Spleen (tissue), 11 donors: ENCODE measurements around the gene TRAPPC14. TPM values are rescaled to one million over a fixed set of nuclear protein-coding genes. Genes with fewer than 3 reads are reported as not detected.

Experiments used
- DNase-seq: peaks from one replicate; pipeline ENCODE4 v3.0.0-alpha.2; 2020
- H3K27ac ChIP-seq, 8 donors: fragments of 200-600 bp; sonication (generic) in 7 of 8; 1 replicate in 4 of 8; 2 replicates in 4 of 8; pipeline versions ENCODE4 v1.5.0 to v1.8.0; 2016 to 2021; ENCODE audit warnings: inconsistent platforms in 4 of 8, mild to moderate bottlenecking in 4 of 8, moderate library complexity in 1 of 8
- H3K27me3 ChIP-seq, 7 donors: fragments of 200-600 bp; sonication (generic) in 6 of 7; replicated peaks in 1 of 7; 1 replicate in 4 of 7; 2 replicates in 3 of 7; pipeline versions ENCODE4 v1.5.0 to v1.8.0; 2016 to 2021; ENCODE audit warnings: inconsistent platforms in 3 of 7, mild to moderate bottlenecking in 1 of 7
- H3K36me3 ChIP-seq, 6 donors: fragments of 200-600 bp; sonication (generic) in 5 of 6; 1 replicate in 4 of 6; 2 replicates in 2 of 6; pipeline versions ENCODE4 v1.5.0 to v1.8.0; 2016 to 2021; ENCODE audit warnings: inconsistent platforms in 2 of 6
- H3K4me1 ChIP-seq, 6 donors: fragments of 200-600 bp; sonication (generic) in 5 of 6; 1 replicate in 3 of 6; 2 replicates in 3 of 6; pipeline versions ENCODE4 v1.5.0 to v1.8.0; 2016 to 2021; ENCODE audit warnings: inconsistent platforms in 3 of 6
- H3K4me3 ChIP-seq, 8 donors: fragments of 200-600 bp; sonication (generic) in 7 of 8; 1 replicate in 4 of 8; 2 replicates in 4 of 8; pipeline versions ENCODE4 v1.5.0 to v1.8.0; 2016 to 2021; ENCODE audit warnings: inconsistent platforms in 4 of 8, mild to moderate bottlenecking in 4 of 8, moderate library complexity in 2 of 8
- H3K9me3 ChIP-seq, 8 donors: fragments of 200-600 bp; sonication (generic) in 7 of 8; 1 replicate in 4 of 8; 2 replicates in 4 of 8; pipeline versions ENCODE4 v1.5.0 to v1.8.0; 2016 to 2021; ENCODE audit warnings: inconsistent platforms in 4 of 8
- CTCF ChIP-seq, 11 experiments: fragments of 200-600 bp in 7 of 11; fragments of 450-650 bp in 4 of 11; sonication (generic) in 4 of 11; IDR thresholded peaks in 8 of 11; conservative IDR thresholded peaks in 3 of 11; 1 replicate in 7 of 11; 2 replicates in 4 of 11; pipeline versions ENCODE4 v1.4.0 to v1.8.0; 2016 to 2021; ENCODE audit warnings: antibody characterized with exemption in 11 of 11, inconsistent platforms in 4 of 11, mild to moderate bottlenecking in 1 of 11
- POLR2A ChIP-seq, 3 donors: fragments of 450-650 bp; IDR thresholded peaks; one replicate each; pipeline ENCODE4 v1.5.1; 2017; ENCODE audit warnings: antibody characterized with exemption in 3 of 3, mild to moderate bottlenecking in 1 of 3
- POLR2AphosphoS5 ChIP-seq, 3 donors: sonication (generic); formaldehyde crosslinking; IDR thresholded peaks; one replicate each; pipeline ENCODE4 v1.5.1; 2017; ENCODE audit warnings: antibody characterized with exemption in 3 of 3
- WGBS, 5 donors: extraction: QIAGEN DNeasy Blood & Tissue Kit in 3 of 5; methylation state at CpG; one replicate each; pipeline versions ENCODE4 v1.1.5 to v1.1.7; 2013 to 2018; 5-methylcytosine and 5-hydroxymethylcytosine counted together
- intact Hi-C: fragments of 100-400 bp; cut with DNase I; formaldehyde crosslinking; loops from one replicate; pipeline ENCODE4 v1.15.0; 2023; ENCODE audit warnings: low total_unique reads
- polyA plus RNA-seq, 3 donors: library from polyadenylated mRNA; stranded (reverse); fragments of 200-250 nt; gene quantifications; one replicate each; pipeline ENCODE4 v1.2.1, GENCODE V29; 2013
- total RNA-seq, 7 donors: library from RNA; depleted of rRNA in 3 of 7; stranded (reverse); fragments of >200 nt in 3 of 7; fragmentation: NEBNext Ultra II Directional in 4 of 7; extraction: Animal tissue kit (Norgen Biotek cat#: 25700) in 4 of 7; gene quantifications; one replicate each; pipeline versions ENCODE4 v1.1.0 to v1.2.1, GENCODE V29; 2016 to 2021
- donor health status: healthy with polysubstance abuse.
- donor health status: DM: no; HTN: no; CAD: no; lungs with moderate emphysema.
- donor health status: DM: no; HTN: no; CAD: no.
- donor health status: Bipolar disorder and iron deficiency.
- donor health status: healthy.
- donor health status: DM: no; HTN: no; CAD: no.
- donor health status: DM: yes; HTN: yes; CAD: no.

The TRAPPC14 gene
- total and polyA plus RNA-seq, 10 donors: 33.0 to 68.7 (median 49.8) TPM

- TF ChIP-seq POLR2A (IDR thresholded peaks at IDR 0.05) (no peak), POLR2AphosphoS5 (IDR thresholded peaks at IDR 0.05) (no peak), CTCF (IDR thresholded peaks at IDR 0.05 in 8 of 11, conservative IDR thresholded peaks at IDR 0.05 in 3 of 11) (no peak)
- Histone ChIP-seq H3K27ac (peak overlapping the region in 4 of 8 donors; percentile 20 to 65 (median 58)), H3K27me3 (peaks cover 0 to 26% (median 7%) of the 10 kb centered on the region in 7 donors), H3K36me3 (no peaks in the 10 kb centered on the region), H3K9me3 (peaks cover 0 to 6% (median 0%) of the 10 kb centered on the region in 8 donors), H3K4me1 (peaks cover 3 to 49% (median 24%) of the 10 kb centered on the region in 6 donors), H3K4me3 (peak overlapping the region in 7 of 8 donors; percentile 45 to 71 (median 48))
- WGBS, 5 donors: 56 to 57% (median 56%) methylated on average over 14 of the region's 14 CpGs
- peak; percentile 56 for DNase-seq
- intact Hi-C loops: no loop called here
Observed at GRCh38 chr7:100176096-100177044, 17.8 kb upstream of the TRAPPC14 start.

- intact Hi-C loops: no loop called here
- no peaks in the 10 kb centered on the region for H3K36me3 ChIP-seq
- TF ChIP-seq POLR2A (IDR thresholded peaks at IDR 0.05) (no peak), CTCF (IDR thresholded peaks at IDR 0.05 in 8 of 11, conservative IDR thresholded peaks at IDR 0.05 in 3 of 11) (no peak), POLR2AphosphoS5 (IDR thresholded peaks at IDR 0.05) (no peak)
- peak; percentile 65 for DNase-seq
- H3K4me3 ChIP-seq: no peak overlapping the region
- H3K27ac ChIP-seq: no peak overlapping the region
- peaks cover 0 to 6% (median 0%) of the 10 kb centered on the region in 8 donors for H3K9me3 ChIP-seq
- WGBS, 5 donors: 86 to 95% (median 95%) methylated on average over 14 of the region's 14 CpGs
- peaks cover 0 to 36% (median 16%) of the 10 kb centered on the region in 7 donors for H3K27me3 ChIP-seq
- H3K4me1 ChIP-seq: peaks cover 8 to 50% (median 32%) of the 10 kb centered on the region in 6 donors
Observed at GRCh38 chr7:100175296-100175935, 16.9 kb upstream of the TRAPPC14 start.

- no peak for TF ChIP-seq POLR2A (IDR thresholded peaks at IDR 0.05)
- TF ChIP-seq CTCF (IDR thresholded peaks at IDR 0.05 in 8 of 11, conservative IDR thresholded peaks at IDR 0.05 in 3 of 11): no peak
- no peak for TF ChIP-seq POLR2AphosphoS5 (IDR thresholded peaks at IDR 0.05)
- Histone ChIP-seq H3K27ac (no peak overlapping the region), H3K27me3 (peaks cover 0 to 44% (median 24%) of the 10 kb centered on the region in 7 donors), H3K4me1 (peaks cover 8 to 56% (median 32%) of the 10 kb centered on the region in 6 donors), H3K36me3 (no peaks in the 10 kb centered on the region), H3K9me3 (peaks cover 0 to 6% (median 0%) of the 10 kb centered on the region in 8 donors), H3K4me3 (no peak overlapping the region)
- intact Hi-C loops: no loop called here
- 89 to 96% (median 90%) methylated on average over 5 of the region's 5 CpGs for WGBS, 5 donors
- peak; percentile 40 for DNase-seq
Observed at GRCh38 chr7:100174582-100174981, 16.1 kb upstream of the TRAPPC14 start.
